Measurements from ENCODE around the gene PON2.
"Not testable (repeated sequence)": the region's sequence is repeated elsewhere in the genome, so short reads cannot be mapped to it uniquely, and the experiment has no call there.

Gene PON2

DNA sequence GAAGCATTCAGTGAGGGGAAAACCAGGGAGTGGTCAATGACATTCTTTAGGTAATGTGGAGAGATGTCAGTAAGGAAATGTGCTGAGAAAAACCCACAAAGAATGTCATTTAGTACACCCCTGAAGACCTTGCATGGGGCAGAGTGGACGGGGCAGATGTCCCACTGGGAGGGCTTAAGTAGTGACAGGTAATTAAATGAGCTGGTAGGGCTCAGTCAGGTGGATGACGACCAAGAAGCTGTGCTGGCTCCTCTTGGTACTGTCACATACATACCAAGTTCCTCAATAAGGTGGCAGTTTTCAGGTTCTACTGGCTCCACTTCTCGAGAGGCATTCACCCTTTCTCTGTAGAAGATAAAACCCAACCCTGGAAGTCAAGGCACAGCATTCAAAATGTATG is 40.5 kb downstream of the PON2 start:
- CTCF ChIA-PET = no interaction called here
- POLR2A ChIA-PET = no interaction called here
- no peak for TF ChIP-seq CTCF (IDR thresholded peaks at IDR 0.05; ENCODE audit: insufficient read depth, low read length, missing control alignments)
- DNase-seq (ENCODE audit: low read depth, low spot score) = no peak
- H3K4me3 ChIP-seq (ENCODE audit: low read depth, low read length) = no peak overlapping the region

DNA sequence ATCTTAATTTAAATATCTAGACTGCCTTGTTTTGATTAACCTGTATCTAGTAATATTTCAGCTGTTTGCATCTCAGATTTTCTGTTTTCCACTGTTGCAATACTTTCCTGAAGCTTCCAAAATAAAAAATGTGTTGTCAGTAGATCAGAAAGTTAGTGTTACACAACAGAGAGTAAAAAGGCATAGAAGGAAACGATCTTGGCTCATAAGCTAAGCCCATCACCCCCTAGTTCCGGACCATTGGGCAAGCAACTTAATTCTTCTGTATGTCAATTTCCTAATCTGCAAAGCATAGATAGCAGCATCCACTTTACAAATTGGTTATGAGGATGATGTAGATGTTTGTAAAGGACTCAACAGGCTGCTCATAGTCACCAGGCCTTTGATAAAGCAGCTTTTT is 43.1 kb downstream of the PON2 start:
- POLR2A ChIA-PET = no interaction called here
- no peak for DNase-seq (ENCODE audit: low read depth, low spot score)
- no peak for TF ChIP-seq CTCF (IDR thresholded peaks at IDR 0.05; ENCODE audit: insufficient read depth, low read length, missing control alignments)
- H3K4me3 ChIP-seq (ENCODE audit: low read depth, low read length) = no peak overlapping the region
- CTCF ChIA-PET = no interaction called here

- POLR2A ChIA-PET = no interaction called here
- CTCF ChIA-PET = no interaction called here
- no peak overlapping the region for H3K4me3 ChIP-seq (ENCODE audit: low read depth, low read length)
- DNase-seq (ENCODE audit: low read depth, low spot score) = no peak
- no peak for TF ChIP-seq CTCF (IDR thresholded peaks at IDR 0.05; ENCODE audit: insufficient read depth, low read length, missing control alignments)
These were observed 45.3 kb downstream of the PON2 start for GRCh38 chr7:95389516-95389915.

DNA sequence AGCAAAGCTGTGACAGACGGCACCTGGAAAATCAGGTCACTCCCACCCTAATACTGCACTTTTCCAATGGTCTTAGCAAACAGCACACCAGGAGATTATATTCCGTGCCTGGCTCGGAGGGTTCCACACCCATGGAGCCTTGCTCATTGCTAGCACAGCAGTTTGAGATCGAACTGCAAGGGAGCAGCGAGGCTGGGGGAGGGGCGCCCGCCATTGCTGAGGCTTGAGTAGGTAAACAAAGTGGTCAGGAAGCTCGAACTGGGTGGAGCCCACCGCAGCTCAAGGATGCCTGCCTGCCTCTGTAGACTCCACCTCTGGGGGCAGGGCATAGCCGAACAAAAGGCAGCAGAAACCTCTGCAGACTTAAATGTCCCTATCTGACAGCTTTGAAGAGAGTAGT is 55.4 kb downstream of the PON2 start:
- DNase-seq (ENCODE audit: low read depth, low spot score); CTCF ChIA-PET; H3K4me3 ChIP-seq (ENCODE audit: low read depth, low read length); POLR2A ChIA-PET: not testable (repeated sequence)

- no peak for TF ChIP-seq CTCF (IDR thresholded peaks at IDR 0.05; ENCODE audit: insufficient read depth, low read length, missing control alignments)
- DNase-seq (ENCODE audit: low read depth, low spot score) = no peak
- POLR2A ChIA-PET = no interaction called here
- CTCF ChIA-PET = no interaction called here
- no peak overlapping the region for H3K4me3 ChIP-seq (ENCODE audit: low read depth, low read length)
These were observed 58.0 kb downstream of the PON2 start for GRCh38 chr7:95376632-95377400.

DNA sequence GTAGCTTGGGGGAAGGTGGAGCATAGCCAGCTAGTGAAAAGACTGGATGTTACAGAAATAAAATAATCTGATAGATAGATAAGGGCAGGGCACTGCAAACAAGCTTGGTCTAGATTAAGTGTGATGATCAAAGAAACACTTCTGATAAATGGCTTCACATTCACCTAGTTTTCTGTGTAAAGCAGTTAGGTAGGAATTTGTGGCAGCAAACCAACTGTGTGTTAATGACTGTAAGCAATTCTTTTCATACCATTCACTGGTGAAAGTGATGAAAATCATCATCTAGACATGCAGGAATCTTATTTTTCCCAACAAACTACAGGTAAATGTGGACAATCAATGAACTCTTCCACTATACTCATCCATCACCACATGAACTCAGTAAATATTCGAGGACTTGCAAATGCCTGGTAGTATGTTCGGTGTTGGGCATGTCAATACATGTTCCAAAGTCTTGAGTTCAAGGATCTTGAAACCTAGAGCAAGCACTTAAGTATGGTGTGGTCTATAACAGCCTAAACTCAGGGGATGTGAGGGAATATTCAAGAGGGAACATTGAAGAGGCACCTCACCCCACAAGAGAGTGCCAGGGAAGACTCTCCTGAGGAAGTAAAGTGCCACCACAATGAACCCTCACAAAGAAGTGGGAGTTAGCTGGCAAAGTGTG is 59.1 kb downstream of the PON2 start:
- TF ChIP-seq CTCF (IDR thresholded peaks at IDR 0.05; ENCODE audit: insufficient read depth, low read length, missing control alignments) = no peak
- H3K4me3 ChIP-seq (ENCODE audit: low read depth, low read length) = no peak overlapping the region
- ChIA-PET CTCF (interaction anchor here (1.1 kb wide), 1 partner anchor 314 kb away, joined by 3 read pairs; no protein-coding TSS in a partner anchor), POLR2A (no interaction called here)
- DNase-seq (ENCODE audit: low read depth, low spot score) = no peak

DNA sequence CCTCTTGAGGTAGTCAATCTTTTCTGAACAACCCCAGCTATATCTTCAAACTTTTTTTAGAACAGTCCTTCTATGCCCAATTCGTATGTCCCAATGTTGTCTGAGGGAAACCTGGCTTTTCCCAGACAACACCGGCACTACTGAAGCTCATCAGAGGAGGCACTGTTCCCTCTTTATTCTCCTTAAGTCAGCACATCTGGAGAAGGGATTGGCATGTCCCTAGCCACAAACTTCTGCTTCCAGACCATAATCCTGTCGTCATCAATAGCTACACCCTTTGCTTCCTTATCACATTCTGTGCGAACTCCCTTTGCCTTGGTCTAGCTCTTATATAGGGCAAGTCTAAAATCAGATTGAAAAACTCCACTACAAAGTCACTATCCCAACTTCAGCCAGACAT is 61.5 kb downstream of the PON2 start:
- DNase-seq (ENCODE audit: low read depth, low spot score) = no peak
- TF ChIP-seq CTCF (IDR thresholded peaks at IDR 0.05; ENCODE audit: insufficient read depth, low read length, missing control alignments) = no peak
- POLR2A ChIA-PET = no interaction called here
- CTCF ChIA-PET = no interaction called here
- no peak overlapping the region for H3K4me3 ChIP-seq (ENCODE audit: low read depth, low read length)

Measured in AG04449 (cell line).